Brain microvascular endothelial cell (primary cell): ENCODE measurements around the gene OR6C1.
"Not testable (repeated sequence)": the region's sequence is repeated elsewhere in the genome, so short reads cannot be mapped to it uniquely, and the experiment has no call there.

Experiments
- DNase-seq: peaks from one replicate; pipeline ENCODE4 v3.0.0-alpha.2; 2020
- H3K27ac ChIP-seq: fragments of 250-450 bp; sonication (Bioruptor Pico); 2 replicates; pipeline ENCODE4 v1.5.1; 2020; ENCODE audit warnings: mild to moderate bottlenecking, moderate library complexity
- H3K27me3 ChIP-seq: fragments of 250-450 bp; sonication (Bioruptor Pico); replicated peaks from 2 replicates; pipeline ENCODE4 v1.5.1; 2020; ENCODE audit warnings: mild to moderate bottlenecking
- H3K36me3 ChIP-seq: fragments of 250-450 bp; sonication (Bioruptor Pico); replicated peaks from 2 replicates; pipeline ENCODE4 v1.5.1; 2020; ENCODE audit warnings: mild to moderate bottlenecking
- H3K4me3 ChIP-seq: 2 replicates; pipeline ENCODE4 v1.5.1; 2011; ENCODE audit warnings: low read depth, mild to moderate bottlenecking, control low read depth, low read length, moderate library complexity
- CTCF ChIP-seq: IDR thresholded peaks from 2 replicates; pipeline ENCODE4 v1.5.1; 2011; ENCODE audit warnings: low read depth, mild to moderate bottlenecking, moderate library complexity, low read length, control low read depth, inconsistent platforms; ENCODE audit errors: missing control alignments
- in situ Hi-C: cut with HindIII; loops from 2 replicates; pipeline ENCODE4 v1.10.0; 2017; ENCODE audit warnings: low sequenced_read_pairs, low pct_ligation_motif_present

Gene OR6C1

GRCh38 chr12:55314043-55314442 is at the start of gene OR6C1:
TSS of gene OR6C1 (plus strand) at chr12:55314343. CDS start at chr12:55320600, 6,257 bp downstream.
- H3K36me3 ChIP-seq = no peaks in the 10 kb centered on the region
- H3K4me3 ChIP-seq = no peak within 1 kb of the TSS
- no peak within 1 kb of the TSS for H3K27ac ChIP-seq
- in situ Hi-C loops = no loop called here
- TF ChIP-seq CTCF = no peak
- H3K27me3 ChIP-seq = no peaks in the 10 kb centered on the region
- DNase-seq = no peak

GRCh38 chr12:55280991-55281390 is 33.2 kb upstream of the OR6C1 start:
- no peak for DNase-seq
- Histone ChIP-seq H3K27ac (no peak overlapping the region), H3K36me3 (no peaks in the 10 kb centered on the region), H3K4me3 (no peak overlapping the region), H3K27me3 (no peaks in the 10 kb centered on the region)
- TF ChIP-seq CTCF = no peak
- in situ Hi-C loops = no loop called here

GRCh38 chr12:55289999-55290398 is 24.1 kb upstream of the OR6C1 start:
- H3K4me3 ChIP-seq = no peak overlapping the region
- no peak for TF ChIP-seq CTCF
- no peak overlapping the region for H3K27ac ChIP-seq
- DNase-seq = no peak
- in situ Hi-C loops = no loop called here
- no peaks in the 10 kb centered on the region for H3K36me3 ChIP-seq
- no peaks in the 10 kb centered on the region for H3K27me3 ChIP-seq

GRCh38 chr12:55296469-55296868 is 17.7 kb upstream of the OR6C1 start, which contains the start of gene OR6C6:
TSS of gene OR6C6 (minus strand) at chr12:55296569. CDS start at chr12:55295232, 1,337 bp downstream.
- H3K36me3 ChIP-seq = no peaks in the 10 kb centered on the region
- in situ Hi-C loops = no loop called here
- H3K27ac ChIP-seq = no peak within 1 kb of the TSS
- no peaks in the 10 kb centered on the region for H3K27me3 ChIP-seq
- no peak within 1 kb of the TSS for H3K4me3 ChIP-seq
- DNase-seq = no peak
- TF ChIP-seq CTCF = no peak

GRCh38 chr12:55320201-55320600 is 6.1 kb downstream of the OR6C1 start:
- Histone ChIP-seq H3K27me3 (no peaks in the 10 kb centered on the region), H3K27ac (no peak overlapping the region), H3K4me3 (no peak overlapping the region), H3K36me3 (no peaks in the 10 kb centered on the region)
- no peak for DNase-seq
- in situ Hi-C loops = no loop called here
- TF ChIP-seq CTCF = no peak

GRCh38 chr12:55325801-55326200 is 11.7 kb downstream of the OR6C1 start:
- in situ Hi-C loops, H3K27me3 ChIP-seq, H3K36me3 ChIP-seq, H3K4me3 ChIP-seq, DNase-seq, H3K27ac ChIP-seq: not testable (repeated sequence)
